Bronchial epithelial cell (primary cell): ENCODE measurements around the gene DNAH8. TPM values are rescaled to one million over a fixed set of nuclear protein-coding genes. Genes with fewer than 3 reads are reported as not detected.
A peak's percentile ranks its signal among the peaks of the same experiment; 100 is the strongest.

ENCODE experiments used
- DNase-seq: peaks from one replicate; pipeline ENCODE4 v3.0.0-alpha.2; 2010; ENCODE audit warnings: low read depth
- FAIRE-seq: peaks from 2 replicates; lab custom pipeline; 2011; peaks lifted over from hg19 to GRCh38; lab: Jason Lieb, UNC
- H3K27me3 ChIP-seq: 2 replicates; pipeline ENCODE4 v1.5.1; 2011; ENCODE audit warnings: low read length; ENCODE audit not compliant: control insufficient read depth, insufficient read depth
- H3K36me3 ChIP-seq: 2 replicates; pipeline ENCODE4 v1.5.1; 2011; ENCODE audit warnings: low read length; ENCODE audit not compliant: control insufficient read depth, insufficient read depth
- H3K4me3 ChIP-seq: 2 replicates; pipeline ENCODE4 v1.5.1; 2011; ENCODE audit warnings: mild to moderate bottlenecking, low read depth, low read length, control low read depth
- CTCF ChIP-seq: IDR thresholded peaks from 2 replicates; pipeline ENCODE4 v1.5.1; 2011; ENCODE audit warnings: mild to moderate bottlenecking, moderate library complexity, low read length, control low read depth, inconsistent platforms; ENCODE audit not compliant: insufficient read depth, severe bottlenecking
- total RNA-seq: library from RNA; depleted of rRNA; stranded (reverse); fragments of >200 nt; gene quantifications from 2 replicates; pipeline ENCODE4 v1.2.1, GENCODE V29; 2014

The DNAH8 gene
- total RNA-seq, 1 donor from 2014 or later, result not detected

GRCh38 chr6:38824243-38824894, 109.3 kb downstream of the DNAH8 start:
- Histone ChIP-seq H3K36me3 (no peaks in the 10 kb centered on the region), H3K27me3 (peaks cover 1% of the 10 kb centered on the region), H3K4me3 (no peak overlapping the region)
- no peak for DNase-seq
- TF ChIP-seq CTCF, result no peak
- FAIRE-seq, result peak; percentile 55

DNA sequence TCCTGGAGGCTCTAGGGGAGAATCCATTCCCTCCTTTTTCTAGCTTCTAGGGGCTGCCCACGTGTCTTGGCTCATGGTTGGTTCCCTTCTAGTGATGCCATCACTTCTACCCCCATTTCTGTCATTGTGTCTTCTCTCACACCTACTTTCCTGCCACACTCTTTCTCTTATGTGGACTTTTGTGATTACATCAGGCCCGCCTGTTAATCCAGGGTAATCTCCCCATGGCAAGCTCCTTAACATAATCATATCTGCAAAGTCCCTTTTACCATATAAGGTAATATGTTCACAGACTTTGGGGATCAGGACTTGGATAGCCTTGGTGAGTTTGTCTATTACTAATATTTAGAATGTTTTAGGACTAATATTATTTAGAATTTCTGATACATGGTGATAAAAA, 111.9 kb downstream of the DNAH8 start:
- H3K36me3 ChIP-seq, result no peaks in the 10 kb centered on the region
- H3K27me3 ChIP-seq, result peaks cover 1% of the 10 kb centered on the region
- no peak for TF ChIP-seq CTCF
- FAIRE-seq (no peak), DNase-seq (no peak)
- H3K4me3 ChIP-seq, result no peak overlapping the region

DNA sequence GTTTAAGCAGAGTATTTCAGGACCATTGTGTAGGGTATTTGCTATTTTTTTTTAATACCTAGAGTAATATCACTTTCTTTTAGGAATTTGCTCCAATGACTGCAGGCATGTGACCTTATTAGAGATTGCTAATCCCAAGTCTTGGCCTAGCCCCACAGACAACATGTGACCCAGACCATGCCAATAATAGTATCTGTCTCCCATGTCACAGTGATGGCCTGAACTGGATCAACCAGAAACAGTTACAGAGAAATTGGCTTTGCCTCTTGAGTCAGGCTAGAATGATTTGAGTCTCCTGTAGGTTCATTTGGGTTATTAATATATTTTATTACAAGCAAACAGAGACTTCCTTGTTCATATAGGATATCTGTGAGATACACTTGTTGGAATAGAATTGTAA, 116.8 kb downstream of the DNAH8 start:
- Histone ChIP-seq H3K27me3 (peaks cover 2% of the 10 kb centered on the region), H3K36me3 (no peaks in the 10 kb centered on the region), H3K4me3 (no peak overlapping the region)
- TF ChIP-seq CTCF, result no peak
- FAIRE-seq (no peak), DNase-seq (no peak)

DNA sequence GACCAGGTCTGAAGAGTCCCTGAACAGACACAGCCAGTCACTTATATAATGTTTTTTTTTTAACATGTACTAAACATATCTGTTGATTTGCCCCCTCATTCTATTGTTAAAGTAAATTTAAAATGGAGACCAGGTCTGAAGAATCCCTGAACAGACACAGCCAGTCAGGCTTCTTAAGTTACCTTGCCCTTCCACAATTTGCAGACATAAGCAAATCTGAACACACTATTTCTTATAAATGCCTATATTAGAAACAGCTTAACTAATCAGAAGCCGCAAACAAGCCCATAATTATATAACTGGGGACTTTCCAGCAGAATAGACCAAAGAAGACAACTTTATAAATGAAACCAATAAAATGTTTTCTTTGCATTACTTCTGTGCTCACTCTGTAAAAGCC, 118.2 kb downstream of the DNAH8 start:
- peaks cover 2% of the 10 kb centered on the region for H3K27me3 ChIP-seq
- FAIRE-seq, result no peak
- TF ChIP-seq CTCF, result no peak
- H3K36me3 ChIP-seq, result no peaks in the 10 kb centered on the region
- H3K4me3 ChIP-seq, result no peak overlapping the region
- DNase-seq, result no peak

DNA sequence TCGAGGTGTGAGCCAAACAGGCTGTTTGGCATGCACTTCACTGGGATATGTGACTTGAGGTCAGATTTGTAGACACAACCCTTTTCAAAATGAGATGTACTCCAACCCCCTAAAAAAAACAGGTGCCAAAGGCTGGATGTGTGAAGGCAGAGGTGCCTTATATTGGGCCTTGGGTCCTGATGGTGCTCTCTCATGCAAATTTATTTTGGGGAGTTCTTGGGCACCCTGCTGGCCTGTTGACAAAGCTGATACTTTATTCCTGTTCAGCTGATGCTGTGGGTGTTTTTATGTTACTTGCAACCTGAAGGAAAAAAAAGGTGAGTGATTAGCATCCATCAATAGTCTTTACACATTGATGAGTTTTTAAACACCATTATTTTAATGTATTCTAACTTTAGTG, 121.5 kb downstream of the DNAH8 start:
- DNase-seq, result no peak
- H3K27me3 ChIP-seq, result peaks cover 2% of the 10 kb centered on the region
- no peak for TF ChIP-seq CTCF
- no peak for FAIRE-seq
- no peaks in the 10 kb centered on the region for H3K36me3 ChIP-seq
- H3K4me3 ChIP-seq, result no peak overlapping the region

- TF ChIP-seq CTCF, result no peak
- H3K27me3 ChIP-seq, result peaks cover 2% of the 10 kb centered on the region
- FAIRE-seq (no peak), DNase-seq (no peak)
- H3K4me3 ChIP-seq, result no peak overlapping the region
- no peaks in the 10 kb centered on the region for H3K36me3 ChIP-seq
Measured at GRCh38 chr6:38837101-38837500, 122.0 kb downstream of the DNAH8 start.
